Body of pancreas (tissue), 4 donors: ENCODE measurements around the gene PPARA.

Experiments
- CTCF ChIP-seq, 7 experiments: fragments of 450-650 bp in 4 of 7; fragments of 200-600 bp in 3 of 7; sonication (generic) in 3 of 7; IDR thresholded peaks; one replicate each; pipeline ENCODE4 v1.5.1; 2016 to 2019; ENCODE audit warnings: antibody characterized with exemption in 7 of 7
- POLR2A ChIP-seq, 3 donors: fragments of 450-650 bp; IDR thresholded peaks; one replicate each; pipeline ENCODE4 v1.6.1; 2016; ENCODE audit warnings: antibody characterized with exemption in 3 of 3, mild to moderate bottlenecking in 2 of 3

- TF ChIP-seq CTCF (IDR thresholded peaks at IDR 0.05) (no peak), POLR2A (IDR thresholded peaks at IDR 0.05) (no peak)
Measured at GRCh38 chr22:46274381-46274780, 124.1 kb downstream of the PPARA start.
